GM12864 (cell line): Measurements from ENCODE around the gene HAPLN1.

Experiments used
- DNase-seq: peaks from one replicate; pipeline ENCODE4 v3.0.0-alpha.2; 2011; ENCODE audit warnings: low read depth
- H3K4me3 ChIP-seq: 2 replicates; pipeline ENCODE4 v1.5.1; 2011; ENCODE audit warnings: mild to moderate bottlenecking, low read depth, low read length, control low read depth
- CTCF ChIP-seq: IDR thresholded peaks from 2 replicates; pipeline ENCODE4 v1.5.1; 2011; ENCODE audit warnings: low read depth, mild to moderate bottlenecking, moderate library complexity, low read length, control low read depth, inconsistent platforms; ENCODE audit errors: missing control alignments

HAPLN1 gene

DNA sequence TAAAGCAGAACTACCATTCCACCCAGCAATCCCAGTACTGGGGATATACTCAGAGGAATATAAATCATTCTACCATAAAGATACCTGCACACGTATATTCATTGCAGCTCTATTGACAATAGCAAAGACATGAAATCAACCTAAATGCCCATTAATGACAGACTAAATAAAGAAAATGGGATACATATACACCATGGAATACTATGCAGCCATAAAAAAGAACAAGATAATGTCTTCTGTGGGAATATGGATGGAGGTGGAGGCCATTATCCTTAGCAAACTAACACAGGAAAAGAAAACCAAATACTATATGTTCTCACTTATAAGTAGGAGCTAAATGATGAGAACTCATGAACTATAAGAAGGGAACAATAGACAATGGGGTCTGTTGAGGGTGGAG lies 12.5 kb downstream of the HAPLN1 start:
- DNase-seq: no peak
- no peak for TF ChIP-seq CTCF
- H3K4me3 ChIP-seq: no peak overlapping the region

DNA sequence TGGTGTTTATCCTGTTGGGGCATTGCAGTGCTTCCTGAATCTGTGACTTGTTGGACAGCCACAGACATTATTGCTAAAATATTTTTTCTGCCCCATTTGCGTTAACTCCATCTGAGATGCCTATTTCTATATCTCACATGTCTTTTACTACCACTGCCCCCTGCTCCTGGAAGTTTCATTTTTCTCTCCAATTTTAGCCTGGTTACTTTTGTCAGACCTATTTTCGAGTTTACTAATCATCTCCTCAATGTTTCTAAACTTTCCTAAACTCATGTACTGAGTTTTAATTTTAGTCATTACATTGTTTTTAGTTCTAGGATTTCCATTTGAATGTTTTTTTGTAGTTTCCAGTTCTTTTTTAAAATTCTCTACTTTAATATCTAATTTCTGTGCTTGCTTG lies 17.6 kb downstream of the HAPLN1 start:
- no peak for DNase-seq
- TF ChIP-seq CTCF: no peak
- no peak overlapping the region for H3K4me3 ChIP-seq

- no peak for TF ChIP-seq CTCF
- no peak overlapping the region for H3K4me3 ChIP-seq
- DNase-seq: no peak
These were observed 18.8 kb downstream of the HAPLN1 start for GRCh38 chr5:83701886-83702285.

GRCh38 chr5:83689881-83690280 lies 30.8 kb downstream of the HAPLN1 start:
- H3K4me3 ChIP-seq: no peak overlapping the region
- TF ChIP-seq CTCF: no peak

DNA sequence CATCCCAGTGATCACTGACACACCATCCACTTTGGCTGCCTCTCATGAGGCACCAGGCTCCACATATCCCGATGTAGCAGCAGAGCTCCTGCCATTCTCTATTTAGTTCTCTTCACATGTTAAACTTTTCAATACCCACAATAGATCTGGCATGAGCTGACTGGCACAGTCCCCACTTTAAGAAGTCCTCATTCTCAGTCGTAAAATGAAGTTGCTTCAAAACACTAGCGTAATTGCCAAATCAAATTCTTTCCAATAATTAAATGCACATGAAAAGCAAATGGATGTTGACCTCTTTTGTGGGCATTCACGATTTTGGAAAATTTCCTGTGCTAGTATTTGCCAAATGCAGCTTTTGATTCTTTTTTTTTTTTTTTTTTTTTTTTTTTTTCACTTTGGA lies 32.4 kb downstream of the HAPLN1 start:
- no peak for TF ChIP-seq CTCF
- DNase-seq: no peak
- no peak overlapping the region for H3K4me3 ChIP-seq

More at GRCh38 chr5:83689881-83690280, 30.8 kb downstream of the HAPLN1 start:
- DNase-seq: no peak

DNA sequence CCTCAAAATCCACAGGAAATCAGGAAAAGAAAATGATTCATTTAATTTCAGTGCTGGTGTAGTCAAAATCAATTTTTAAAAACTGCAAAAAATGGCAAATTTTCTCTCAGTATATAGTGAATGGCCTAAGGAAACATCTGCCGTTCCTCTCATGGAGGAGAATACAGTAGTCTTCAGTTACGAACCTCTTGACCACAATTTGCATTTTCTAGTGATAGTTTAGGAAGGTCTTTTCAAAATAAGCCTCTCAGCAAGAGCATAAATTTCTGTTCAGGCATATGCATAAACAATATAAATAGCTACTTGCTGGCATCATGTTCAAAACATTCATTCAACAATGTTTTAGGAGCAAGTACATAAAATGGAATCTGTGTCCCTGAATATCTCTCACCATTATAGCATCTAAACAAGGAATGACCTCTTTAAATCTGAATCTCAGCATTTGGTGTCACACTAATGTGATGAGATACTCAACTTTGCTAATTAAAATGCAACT lies 33.5 kb downstream of the HAPLN1 start:
- no peak overlapping the region for H3K4me3 ChIP-seq
- TF ChIP-seq CTCF: no peak
- no peak for DNase-seq

- TF ChIP-seq CTCF: no peak
- DNase-seq: no peak
- H3K4me3 ChIP-seq: no peak overlapping the region
These were observed 34.4 kb downstream of the HAPLN1 start for GRCh38 chr5:83686251-83686650.
